ES-I3 (cell line): Measurements from ENCODE around the gene CDH23.

Experiments
- H3K36me3 ChIP-seq: 2 replicates; pipeline ENCODE4 v1.6.1; 2013; ENCODE audit warnings: mild to moderate bottlenecking, low read length, control low read depth, moderate library complexity; ENCODE audit not compliant: insufficient read depth
- H3K4me1 ChIP-seq: 2 replicates; pipeline ENCODE4 v1.6.1; 2013; ENCODE audit warnings: mild to moderate bottlenecking, control low read depth, low read length; ENCODE audit not compliant: insufficient read depth
- H3K9ac ChIP-seq: 2 replicates; pipeline ENCODE4 v1.6.1; 2013; ENCODE audit warnings: low read depth, mild to moderate bottlenecking, low read length, moderate library complexity
- H3K9me3 ChIP-seq: 2 replicates; pipeline ENCODE4 v1.6.1; 2013; ENCODE audit warnings: mild to moderate bottlenecking, low read length, moderate library complexity; ENCODE audit not compliant: control insufficient read depth, insufficient read depth

Gene CDH23

GRCh38 chr10:71572962-71573361, 176.2 kb downstream of the CDH23 start:
- H3K4me1 ChIP-seq = peaks cover 7% of the 10 kb centered on the region; the same call in 1 of the 2 replicates
- H3K9ac ChIP-seq = no peak overlapping the region
- H3K9me3 ChIP-seq = no peaks in the 10 kb centered on the region
- H3K36me3 ChIP-seq = no peaks in the 10 kb centered on the region

GRCh38 chr10:71573562-71574518, 177.1 kb downstream of the CDH23 start:
- no peaks in the 10 kb centered on the region for H3K9me3 ChIP-seq
- no peaks in the 10 kb centered on the region for H3K36me3 ChIP-seq
- peaks cover 12% of the 10 kb centered on the region for H3K4me1 ChIP-seq
- no peak overlapping the region for H3K9ac ChIP-seq

GRCh38 chr10:71575451-71575850, 178.7 kb downstream of the CDH23 start:
- no peaks in the 10 kb centered on the region for H3K9me3 ChIP-seq
- peaks cover 19% of the 10 kb centered on the region for H3K4me1 ChIP-seq
- H3K9ac ChIP-seq = no peak overlapping the region
- H3K36me3 ChIP-seq = no peaks in the 10 kb centered on the region

- H3K4me1 ChIP-seq = peaks cover 19% of the 10 kb centered on the region
- no peaks in the 10 kb centered on the region for H3K36me3 ChIP-seq
- no peaks in the 10 kb centered on the region for H3K9me3 ChIP-seq
- H3K9ac ChIP-seq = no peak overlapping the region
Observed at GRCh38 chr10:71575934-71576801, 179.4 kb downstream of the CDH23 start.

- Histone ChIP-seq H3K9me3 (no peaks in the 10 kb centered on the region), H3K36me3 (no peaks in the 10 kb centered on the region), H3K9ac (no peak overlapping the region), H3K4me1 (peaks cover 19% of the 10 kb centered on the region)
Observed at GRCh38 chr10:71576842-71577241, 180.1 kb downstream of the CDH23 start.

GRCh38 chr10:71577345-71577744, 180.6 kb downstream of the CDH23 start:
- no peaks in the 10 kb centered on the region for H3K36me3 ChIP-seq
- no peak overlapping the region for H3K9ac ChIP-seq
- peaks cover 19% of the 10 kb centered on the region for H3K4me1 ChIP-seq
- H3K9me3 ChIP-seq = no peaks in the 10 kb centered on the region

- H3K36me3 ChIP-seq = no peaks in the 10 kb centered on the region
Observed at GRCh38 chr10:71578069-71578468, 181.3 kb downstream of the CDH23 start.

GRCh38 chr10:71579668-71580067, 182.9 kb downstream of the CDH23 start:
- no peaks in the 10 kb centered on the region for H3K9me3 ChIP-seq
- no peak overlapping the region for H3K9ac ChIP-seq
- peaks cover 19% of the 10 kb centered on the region for H3K4me1 ChIP-seq
- H3K36me3 ChIP-seq = no peaks in the 10 kb centered on the region

More at GRCh38 chr10:71578069-71578468, 181.3 kb downstream of the CDH23 start:
- Histone ChIP-seq H3K4me1 (peaks cover 19% of the 10 kb centered on the region), H3K9me3 (no peaks in the 10 kb centered on the region), H3K9ac (no peak overlapping the region)

- Histone ChIP-seq H3K36me3 (no peaks in the 10 kb centered on the region), H3K9me3 (no peaks in the 10 kb centered on the region), H3K4me1 (peaks cover 19% of the 10 kb centered on the region), H3K9ac (no peak overlapping the region)
Observed at GRCh38 chr10:71580415-71580814, 183.7 kb downstream of the CDH23 start.

- no peaks in the 10 kb centered on the region for H3K9me3 ChIP-seq
- H3K4me1 ChIP-seq = peaks cover 19% of the 10 kb centered on the region
- H3K36me3 ChIP-seq = no peaks in the 10 kb centered on the region
- H3K9ac ChIP-seq = no peak overlapping the region
Observed at GRCh38 chr10:71580926-71581325, 184.2 kb downstream of the CDH23 start.

GRCh38 chr10:71581376-71581775, 184.7 kb downstream of the CDH23 start:
- no peaks in the 10 kb centered on the region for H3K36me3 ChIP-seq
- no peaks in the 10 kb centered on the region for H3K9me3 ChIP-seq
- H3K9ac ChIP-seq = no peak overlapping the region
- H3K4me1 ChIP-seq = peaks cover 14% of the 10 kb centered on the region

- Histone ChIP-seq H3K9me3 (no peaks in the 10 kb centered on the region), H3K4me1 (peaks cover 12% of the 10 kb centered on the region; the same call in 1 of the 2 replicates), H3K36me3 (no peaks in the 10 kb centered on the region), H3K9ac (no peak overlapping the region)
Observed at GRCh38 chr10:71582019-71582418, 185.3 kb downstream of the CDH23 start.

- Histone ChIP-seq H3K9me3 (no peaks in the 10 kb centered on the region), H3K9ac (no peak overlapping the region), H3K36me3 (no peaks in the 10 kb centered on the region), H3K4me1 (peaks cover 12% of the 10 kb centered on the region; the same call in 1 of the 2 replicates)
Observed at GRCh38 chr10:71582506-71583475, 186.1 kb downstream of the CDH23 start.
